Kidney epithelial cell (primary cell): ENCODE measurements around the gene TNP2. TPM values are rescaled to one million over a fixed set of nuclear protein-coding genes. Genes with fewer than 3 reads are reported as not detected.
"Not testable (repeated sequence)": the region's sequence is repeated elsewhere in the genome, so short reads cannot be mapped to it uniquely, and the experiment has no call there.

ENCODE experiments used
- DNase-seq: peaks from one replicate; pipeline ENCODE4 v3.0.0-alpha.2; 2010; ENCODE audit warnings: low read depth
- H3K27me3 ChIP-seq: 2 replicates; pipeline ENCODE4 v1.6.0; 2011; ENCODE audit warnings: low read length; ENCODE audit not compliant: control insufficient read depth, insufficient read depth
- H3K36me3 ChIP-seq: 2 replicates; pipeline ENCODE4 v1.5.1; 2011; ENCODE audit warnings: low read length; ENCODE audit not compliant: control insufficient read depth, insufficient read depth
- H3K4me3 ChIP-seq: 2 replicates; pipeline ENCODE4 v1.5.1; 2011; ENCODE audit warnings: low read depth, mild to moderate bottlenecking, control low read depth, low read length
- CTCF ChIP-seq: IDR thresholded peaks from 2 replicates; pipeline ENCODE4 v1.5.1; 2011; ENCODE audit warnings: mild to moderate bottlenecking, moderate library complexity, low read length, control low read depth, inconsistent platforms; ENCODE audit not compliant: insufficient read depth, poor library complexity, severe bottlenecking
- total RNA-seq: library from RNA; depleted of rRNA; stranded (reverse); fragments of >200 nt; gene quantifications from 2 replicates; pipeline ENCODE4 v1.2.3, GENCODE V29; 2015

Gene TNP2
- total RNA-seq, 1 donor from 2014 or later: not detected

GRCh38 chr16:11229432-11229831 is 39.7 kb downstream of the TNP2 start:
- TF ChIP-seq CTCF: no peak
- DNase-seq: no peak
- Histone ChIP-seq H3K36me3 (no peaks in the 10 kb centered on the region), H3K4me3 (no peak overlapping the region), H3K27me3 (no peaks in the 10 kb centered on the region)

GRCh38 chr16:11225677-11226549 is 43.2 kb downstream of the TNP2 start:
- DNase-seq: no peak
- TF ChIP-seq CTCF: no peak
- H3K27me3 ChIP-seq: no peaks in the 10 kb centered on the region
- no peaks in the 10 kb centered on the region for H3K36me3 ChIP-seq
- H3K4me3 ChIP-seq: no peak overlapping the region

- no peak for DNase-seq
- H3K27me3 ChIP-seq: no peaks in the 10 kb centered on the region
Observed at GRCh38 chr16:11224894-11225676, 44.0 kb downstream of the TNP2 start.

GRCh38 chr16:11224096-11224893 is 44.8 kb downstream of the TNP2 start:
- TF ChIP-seq CTCF: no peak
- no peaks in the 10 kb centered on the region for H3K27me3 ChIP-seq
- no peaks in the 10 kb centered on the region for H3K36me3 ChIP-seq
- no peak for DNase-seq
- H3K4me3 ChIP-seq: no peak overlapping the region

More at GRCh38 chr16:11224894-11225676, 44.0 kb downstream of the TNP2 start:
- H3K36me3 ChIP-seq: no peaks in the 10 kb centered on the region
- H3K4me3 ChIP-seq: no peak overlapping the region
- no peak for TF ChIP-seq CTCF

- H3K36me3 ChIP-seq, DNase-seq, H3K27me3 ChIP-seq, H3K4me3 ChIP-seq: not testable (repeated sequence)
Observed at GRCh38 chr16:11220507-11220906, 48.6 kb downstream of the TNP2 start.

GRCh38 chr16:11219178-11219577 is 49.9 kb downstream of the TNP2 start:
- no peaks in the 10 kb centered on the region for H3K27me3 ChIP-seq
- no peak overlapping the region for H3K4me3 ChIP-seq
- no peak for DNase-seq
- no peak for TF ChIP-seq CTCF
- H3K36me3 ChIP-seq: no peaks in the 10 kb centered on the region
